Sigmoid colon (tissue), 3 donors: ENCODE results near the gene SLC24A4.

Experiments used
- CTCF ChIP-seq, 4 experiments: fragments of 450-650 bp in 3 of 4; fragments of 200-600 bp in 1 of 4; IDR thresholded peaks; one replicate each; pipeline ENCODE4 v1.5.1; 2016 to 2019; ENCODE audit warnings: antibody characterized with exemption in 4 of 4, mild to moderate bottlenecking in 3 of 4, moderate library complexity in 2 of 4
- POLR2A ChIP-seq, 2 donors: fragments of 450-650 bp; IDR thresholded peaks; one replicate each; pipeline ENCODE4 v1.6.1; 2016; ENCODE audit warnings: antibody characterized with exemption in 2 of 2, mild to moderate bottlenecking in 2 of 2, moderate library complexity in 2 of 2

GRCh38 chr14:92294506-92294905 is 28.5 kb upstream of the SLC24A4 start:
- TF ChIP-seq CTCF (IDR thresholded peaks at IDR 0.05) (no peak), POLR2A (IDR thresholded peaks at IDR 0.05) (no peak)
